ENCODE data around the gene ZBP1. TPM values are rescaled to one million over a fixed set of nuclear protein-coding genes. Genes with fewer than 3 reads are reported as not detected.

Gene ZBP1
- total RNA-seq, 1 donor from 2014 or later = not detected

GRCh38 chr20:57568088-57568896, 51.9 kb downstream of the ZBP1 start:
- H3K27me3 Mint-ChIP-seq = peaks cover 43% of the 10 kb centered on the region
- no peak for TF ChIP-seq CTCF (conservative IDR thresholded peaks at IDR 0.05)
- peaks cover 18% of the 10 kb centered on the region for H3K4me1 Mint-ChIP-seq (ENCODE audit: unreplicated experiment)
- H3K4me3 Mint-ChIP-seq = no peak overlapping the region
- H3K27ac Mint-ChIP-seq = no peak overlapping the region
- no peak for DNase-seq (ENCODE audit: extremely low spot score, unreplicated experiment)
- no peaks in the 10 kb centered on the region for H3K9me3 Mint-ChIP-seq
- no peaks in the 10 kb centered on the region for H3K36me3 Mint-ChIP-seq

GRCh38 chr20:57567471-57568079, 52.7 kb downstream of the ZBP1 start:
- Mint-ChIP-seq H3K27ac (no peak overlapping the region), H3K4me1 (ENCODE audit: unreplicated experiment) (peaks cover 16% of the 10 kb centered on the region), H3K27me3 (peaks cover 39% of the 10 kb centered on the region), H3K4me3 (no peak overlapping the region), H3K9me3 (no peaks in the 10 kb centered on the region), H3K36me3 (no peaks in the 10 kb centered on the region)
- no peak for TF ChIP-seq CTCF (conservative IDR thresholded peaks at IDR 0.05)
- no peak for DNase-seq (ENCODE audit: extremely low spot score, unreplicated experiment)

GRCh38 chr20:57566803-57567459, 53.3 kb downstream of the ZBP1 start:
- no peaks in the 10 kb centered on the region for H3K36me3 Mint-ChIP-seq
- H3K27me3 Mint-ChIP-seq = peaks cover 38% of the 10 kb centered on the region
- no peak for DNase-seq (ENCODE audit: extremely low spot score, unreplicated experiment)
- H3K27ac Mint-ChIP-seq = no peak overlapping the region
- peaks cover 16% of the 10 kb centered on the region for H3K4me1 Mint-ChIP-seq (ENCODE audit: unreplicated experiment)
- TF ChIP-seq CTCF (conservative IDR thresholded peaks at IDR 0.05) = no peak
- H3K4me3 Mint-ChIP-seq = no peak overlapping the region
- no peaks in the 10 kb centered on the region for H3K9me3 Mint-ChIP-seq

GRCh38 chr20:57566399-57566798, 53.8 kb downstream of the ZBP1 start:
- Mint-ChIP-seq H3K9me3 (no peaks in the 10 kb centered on the region), H3K4me1 (ENCODE audit: unreplicated experiment) (peaks cover 16% of the 10 kb centered on the region), H3K27ac (no peak overlapping the region), H3K27me3 (peaks cover 36% of the 10 kb centered on the region), H3K36me3 (no peaks in the 10 kb centered on the region), H3K4me3 (no peak overlapping the region)
- DNase-seq (ENCODE audit: extremely low spot score, unreplicated experiment) = no peak
- TF ChIP-seq CTCF (conservative IDR thresholded peaks at IDR 0.05) = no peak

- no peak for TF ChIP-seq CTCF (conservative IDR thresholded peaks at IDR 0.05)
- DNase-seq (ENCODE audit: extremely low spot score, unreplicated experiment) = no peak
- peaks cover 32% of the 10 kb centered on the region for H3K27me3 Mint-ChIP-seq
- no peaks in the 10 kb centered on the region for H3K36me3 Mint-ChIP-seq
- H3K9me3 Mint-ChIP-seq = no peaks in the 10 kb centered on the region
- no peak overlapping the region for H3K27ac Mint-ChIP-seq
- peaks cover 11% of the 10 kb centered on the region for H3K4me1 Mint-ChIP-seq (ENCODE audit: unreplicated experiment)
- H3K4me3 Mint-ChIP-seq = no peak overlapping the region
Observed at GRCh38 chr20:57564951-57565642, 55.1 kb downstream of the ZBP1 start.

Data from type B pancreatic cell (in vitro differentiated cells).